CD4-positive, CD25-positive, alpha-beta regulatory T cell (primary cell): ENCODE measurements around the gene GJB2. TPM values are rescaled to one million over a fixed set of nuclear protein-coding genes. Genes with fewer than 3 reads are reported as not detected.

ENCODE experiments used
- ATAC-seq, 2 donors: fragments of 150-1000 bp; cut with Tn5 transposase; one replicate each; pipeline ENCODE4 v1.10.0; 2021; ENCODE audit warnings: low read depth in 2 of 2, moderate number of reproducible peaks in 2 of 2, moderate library complexity in 1 of 2
- DNase-seq, 3 donors: peaks; one replicate each; pipeline versions ENCODE4 v3.0.0 to v3.0.0-alpha.2; 2012 to 2022; ENCODE audit warnings: mixed read lengths in 1 of 3
- H3K27ac ChIP-seq: one replicate; pipeline ENCODE4 v1.7.0; 2013; ENCODE audit warnings: mild to moderate bottlenecking, low read length; ENCODE audit not compliant: insufficient read depth, poor library complexity, severe bottlenecking
- H3K27me3 ChIP-seq: one replicate; pipeline ENCODE4 v1.7.0; 2013; ENCODE audit warnings: low read length; ENCODE audit not compliant: control insufficient read depth, insufficient read depth
- H3K36me3 ChIP-seq: one replicate; pipeline ENCODE4 v1.7.0; 2013; ENCODE audit warnings: mild to moderate bottlenecking, low read length, moderate library complexity; ENCODE audit not compliant: control insufficient read depth, insufficient read depth
- H3K4me1 ChIP-seq: 2 replicates; pipeline ENCODE4 v1.7.0; 2013; ENCODE audit warnings: mild to moderate bottlenecking, low read length; ENCODE audit not compliant: insufficient read depth, control insufficient read depth, poor library complexity, severe bottlenecking
- H3K4me3 ChIP-seq: one replicate; pipeline ENCODE4 v1.7.0; 2013; ENCODE audit warnings: low read depth, mild to moderate bottlenecking, low read length, moderate library complexity
- H3K9me3 ChIP-seq, 2 experiments: 1 replicate in 1 of 2; 2 replicates in 1 of 2; pipeline ENCODE4 v1.7.0; 2013; ENCODE audit warnings: low read length in 2 of 2, mild to moderate bottlenecking in 1 of 2, moderate library complexity in 1 of 2; ENCODE audit not compliant: control insufficient read depth in 2 of 2
- H3K27ac Mint-ChIP-seq, 3 donors: one replicate each; pipeline ENCODE4 v1.8.0; 2020 to 2022; ENCODE audit warnings: mild to moderate bottlenecking in 3 of 3, mixed read lengths in 3 of 3, moderate library complexity in 2 of 3
- H3K27me3 Mint-ChIP-seq: one replicate; pipeline ENCODE4 v1.8.0; 2022; ENCODE audit warnings: mild to moderate bottlenecking, mixed read lengths
- H3K36me3 Mint-ChIP-seq: one replicate; pipeline ENCODE4 v1.8.0; 2020; ENCODE audit warnings: mixed read lengths
- H3K4me1 Mint-ChIP-seq, 4 donors: one replicate each; pipeline ENCODE4 v1.8.0; 2020 to 2022; ENCODE audit warnings: mixed read lengths in 4 of 4, mild to moderate bottlenecking in 1 of 4
- H3K4me3 Mint-ChIP-seq, 4 donors: one replicate each; pipeline ENCODE4 v1.8.0; 2020 to 2022; ENCODE audit warnings: mild to moderate bottlenecking in 4 of 4, mixed read lengths in 4 of 4, moderate library complexity in 3 of 4
- H3K9me3 Mint-ChIP-seq, 7 donors: one replicate each; pipeline ENCODE4 v1.8.0; 2020 to 2022; ENCODE audit warnings: mixed read lengths in 7 of 7, mild to moderate bottlenecking in 3 of 7, moderate library complexity in 2 of 7
- polyA plus RNA-seq, 4 donors: library from polyadenylated mRNA; unstranded; fragments of 300-500 nt; fragmentation: Illumina TruSeq; gene quantifications; one replicate each; pipeline ENCODE4 v1.2.3, GENCODE V29; 2021
- total RNA-seq: library from RNA; stranded (reverse); gene quantifications from one replicate; pipeline ENCODE4 v1.2.3, GENCODE V29; 2022

Gene GJB2
- total and polyA plus RNA-seq, 5 donors from 2014 or later = not detected

GRCh38 chr13:20206065-20206697 lies 13.4 kb upstream of the GJB2 start:
- no peak overlapping the region for H3K4me3 Mint-ChIP-seq

GRCh38 chr13:20198781-20199180 lies 6.0 kb upstream of the GJB2 start:
- peaks cover 79% of the 10 kb centered on the region for H3K27me3 Mint-ChIP-seq
- no peak for ATAC-seq
- peaks cover 0 to 14% (median 12%) of the 10 kb centered on the region in 4 donors for H3K4me1 Mint-ChIP-seq

More at GRCh38 chr13:20206065-20206697, 13.4 kb upstream of the GJB2 start:
- Histone ChIP-seq H3K27ac (no peak overlapping the region), H3K36me3 (no peaks in the 10 kb centered on the region), H3K9me3 (peaks cover 0 to 4% of the 10 kb centered on the region in 2 experiments), H3K4me3 (no peak overlapping the region), H3K4me1 (no peaks in the 10 kb centered on the region), H3K27me3 (peaks cover 15% of the 10 kb centered on the region)
- ATAC-seq (no peak), DNase-seq (no peak)
- Mint-ChIP-seq H3K27me3 (peaks cover 24% of the 10 kb centered on the region), H3K36me3 (no peaks in the 10 kb centered on the region), H3K27ac (no peak overlapping the region), H3K4me1 (no peaks in the 10 kb centered on the region), H3K9me3 (peaks cover 0 to 8% (median 1%) of the 10 kb centered on the region in 7 donors)

GRCh38 chr13:20197361-20197834 lies 4.7 kb upstream of the GJB2 start:
- no peaks in the 10 kb centered on the region for H3K36me3 Mint-ChIP-seq
- peaks cover 78% of the 10 kb centered on the region for H3K27me3 Mint-ChIP-seq
- Histone ChIP-seq H3K27ac (no peak overlapping the region), H3K9me3 (peaks cover 0 to 3% of the 10 kb centered on the region in 2 experiments), H3K36me3 (no peaks in the 10 kb centered on the region), H3K27me3 (peaks cover 54% of the 10 kb centered on the region), H3K4me1 (peaks cover 22% of the 10 kb centered on the region), H3K4me3 (no peak overlapping the region)
- H3K4me3 Mint-ChIP-seq = no peak overlapping the region
- DNase-seq (peak in 2 of 3 donors; percentile 56 to 75), ATAC-seq (peak; percentile 77 to 80)
- peaks cover 0 to 19% (median 14%) of the 10 kb centered on the region in 4 donors for H3K4me1 Mint-ChIP-seq
- no peak overlapping the region for H3K27ac Mint-ChIP-seq
- H3K9me3 Mint-ChIP-seq = peaks cover 0 to 5% (median 0%) of the 10 kb centered on the region in 7 donors

More at GRCh38 chr13:20198781-20199180, 6.0 kb upstream of the GJB2 start:
- peaks cover 56% of the 10 kb centered on the region for H3K27me3 ChIP-seq
- no peak overlapping the region for H3K27ac ChIP-seq
- Mint-ChIP-seq H3K4me3 (no peak overlapping the region), H3K36me3 (no peaks in the 10 kb centered on the region), H3K9me3 (peaks cover 0 to 8% (median 0%) of the 10 kb centered on the region in 7 donors), H3K27ac (no peak overlapping the region)
- no peak for DNase-seq
- H3K4me3 ChIP-seq = no peak overlapping the region
- H3K4me1 ChIP-seq = peaks cover 8% of the 10 kb centered on the region
- H3K36me3 ChIP-seq = no peaks in the 10 kb centered on the region
- H3K9me3 ChIP-seq = peaks cover 0 to 4% of the 10 kb centered on the region in 2 experiments

GRCh38 chr13:20195801-20196200 lies 3.1 kb upstream of the GJB2 start:
- H3K36me3 Mint-ChIP-seq = no peaks in the 10 kb centered on the region
- peak overlapping the region in 1 of 4 donors; percentile 17 for H3K4me3 Mint-ChIP-seq
- peaks cover 0 to 24% (median 17%) of the 10 kb centered on the region in 4 donors for H3K4me1 Mint-ChIP-seq
- Histone ChIP-seq H3K4me3 (no peak overlapping the region), H3K9me3 (no peaks in the 10 kb centered on the region), H3K36me3 (no peaks in the 10 kb centered on the region), H3K27me3 (peaks cover 58% of the 10 kb centered on the region), H3K27ac (no peak overlapping the region), H3K4me1 (peaks cover 29% of the 10 kb centered on the region)
- no peaks in the 10 kb centered on the region for H3K9me3 Mint-ChIP-seq
- ATAC-seq = no peak
- DNase-seq = no peak
- H3K27me3 Mint-ChIP-seq = peaks cover 86% of the 10 kb centered on the region
- no peak overlapping the region for H3K27ac Mint-ChIP-seq

GRCh38 chr13:20193907-20194631 lies 1.3 kb upstream of the GJB2 start:
- peaks cover 81% of the 10 kb centered on the region for H3K27me3 Mint-ChIP-seq
- Histone ChIP-seq H3K36me3 (no peaks in the 10 kb centered on the region), H3K4me3 (no peak overlapping the region), H3K27ac (no peak overlapping the region), H3K4me1 (peaks cover 29% of the 10 kb centered on the region), H3K9me3 (no peaks in the 10 kb centered on the region), H3K27me3 (peaks cover 55% of the 10 kb centered on the region)
- no peak overlapping the region for H3K27ac Mint-ChIP-seq
- H3K4me3 Mint-ChIP-seq = peak overlapping the region; percentile 46 to 87 (median 78)
- peak in 2 of 3 donors; percentile 30 to 32 for DNase-seq
- peak in 1 of 2 donors; percentile 22 for ATAC-seq
- H3K4me1 Mint-ChIP-seq = peaks cover 0 to 27% (median 19%) of the 10 kb centered on the region in 4 donors
- no peaks in the 10 kb centered on the region for H3K36me3 Mint-ChIP-seq
- H3K9me3 Mint-ChIP-seq = no peaks in the 10 kb centered on the region

- Histone ChIP-seq H3K27me3 (peaks cover 56% of the 10 kb centered on the region), H3K4me1 (peaks cover 29% of the 10 kb centered on the region), H3K9me3 (no peaks in the 10 kb centered on the region), H3K4me3 (no peak overlapping the region), H3K36me3 (no peaks in the 10 kb centered on the region), H3K27ac (no peak overlapping the region)
- H3K36me3 Mint-ChIP-seq = no peaks in the 10 kb centered on the region
- peaks cover 0 to 27% (median 19%) of the 10 kb centered on the region in 4 donors for H3K4me1 Mint-ChIP-seq
- no peak overlapping the region for H3K27ac Mint-ChIP-seq
- ATAC-seq = peak in 1 of 2 donors; percentile 11
- H3K9me3 Mint-ChIP-seq = no peaks in the 10 kb centered on the region
- peak overlapping the region; percentile 46 to 89 (median 78) for H3K4me3 Mint-ChIP-seq
- peak in 1 of 3 donors; percentile 26 for DNase-seq
- peaks cover 79% of the 10 kb centered on the region for H3K27me3 Mint-ChIP-seq
Measured at GRCh38 chr13:20193162-20193906, 596 bp upstream of the GJB2 start.

GRCh38 chr13:20192158-20192835 lies 441 bp downstream of the GJB2 start:
- Mint-ChIP-seq H3K9me3 (no peaks in the 10 kb centered on the region), H3K27me3 (peaks cover 79% of the 10 kb centered on the region), H3K36me3 (no peaks in the 10 kb centered on the region), H3K4me3 (peak overlapping the region; percentile 66 to 90 (median 68)), H3K27ac (no peak overlapping the region), H3K4me1 (peaks cover 0 to 27% (median 18%) of the 10 kb centered on the region in 4 donors)
- peaks cover 29% of the 10 kb centered on the region for H3K4me1 ChIP-seq
- H3K9me3 ChIP-seq = no peaks in the 10 kb centered on the region
- peak overlapping the region; percentile 34 for H3K4me3 ChIP-seq
- ATAC-seq (no peak), DNase-seq (peak in 1 of 3 donors; percentile 22)
- H3K36me3 ChIP-seq = no peaks in the 10 kb centered on the region
- peaks cover 48% of the 10 kb centered on the region for H3K27me3 ChIP-seq
- no peak overlapping the region for H3K27ac ChIP-seq
